IPS-NIHi7 (cell line): Measurements from ENCODE around the gene MIPEP.
"Not testable (repeated sequence)": the region's sequence is repeated elsewhere in the genome, so short reads cannot be mapped to it uniquely, and the experiment has no call there.

Source experiments
- DNase-seq: peaks from one replicate; pipeline ENCODE4 v3.0.0; 2012; ENCODE audit warnings: mixed read lengths; ENCODE audit errors: extremely low spot score

Gene MIPEP

GRCh38 chr13:23749288-23749873, 139.8 kb downstream of the MIPEP start:
- no peak for DNase-seq

- DNase-seq, result peak; percentile 49
These were observed 140.8 kb downstream of the MIPEP start for GRCh38 chr13:23748109-23748990.

- not testable (repeated sequence) for DNase-seq
These were observed 143.1 kb downstream of the MIPEP start for GRCh38 chr13:23746141-23746540.

- DNase-seq, result no peak
These were observed 144.9 kb downstream of the MIPEP start for GRCh38 chr13:23744315-23744714.

- no peak for DNase-seq
These were observed 145.7 kb downstream of the MIPEP start for GRCh38 chr13:23743278-23744076.

- DNase-seq, result peak; percentile 81
These were observed 147.2 kb downstream of the MIPEP start for GRCh38 chr13:23741879-23742510.

- DNase-seq, result no peak
These were observed 149.2 kb downstream of the MIPEP start for GRCh38 chr13:23740002-23740401.

- no peak for DNase-seq
These were observed 149.6 kb downstream of the MIPEP start for GRCh38 chr13:23739596-23739995.

- no peak for DNase-seq
These were observed 152.7 kb downstream of the MIPEP start for GRCh38 chr13:23736541-23736940.

- DNase-seq, result no peak
These were observed 153.9 kb downstream of the MIPEP start for GRCh38 chr13:23735329-23735728.

GRCh38 chr13:23731709-23732108, 157.5 kb downstream of the MIPEP start:
- no peak for DNase-seq

- no peak for DNase-seq
These were observed 158.9 kb downstream of the MIPEP start for GRCh38 chr13:23730251-23730650.

GRCh38 chr13:23729531-23729930, 159.7 kb downstream of the MIPEP start:
- DNase-seq, result no peak

GRCh38 chr13:23728807-23729206, 160.4 kb downstream of the MIPEP start:
- DNase-seq, result no peak

- no peak for DNase-seq
These were observed 163.3 kb downstream of the MIPEP start for GRCh38 chr13:23725922-23726321.

GRCh38 chr13:23724196-23724970, 164.8 kb downstream of the MIPEP start:
- no peak for DNase-seq

- DNase-seq, result no peak
These were observed 165.7 kb downstream of the MIPEP start for GRCh38 chr13:23723471-23723870.

GRCh38 chr13:23722726-23723453, 166.3 kb downstream of the MIPEP start:
- no peak for DNase-seq

GRCh38 chr13:23718996-23719395, 170.2 kb downstream of the MIPEP start:
- no peak for DNase-seq

GRCh38 chr13:23716401-23716800, 172.8 kb downstream of the MIPEP start:
- no peak for DNase-seq
